ENCODE results near the gene ZNF574. TPM values are rescaled to one million over a fixed set of nuclear protein-coding genes. Genes with fewer than 3 reads are reported as not detected.

The ZNF574 gene
- total RNA-seq, 4 donors from 2014 or later = 11.6 to 22.9 (median 12.8) TPM

DNA sequence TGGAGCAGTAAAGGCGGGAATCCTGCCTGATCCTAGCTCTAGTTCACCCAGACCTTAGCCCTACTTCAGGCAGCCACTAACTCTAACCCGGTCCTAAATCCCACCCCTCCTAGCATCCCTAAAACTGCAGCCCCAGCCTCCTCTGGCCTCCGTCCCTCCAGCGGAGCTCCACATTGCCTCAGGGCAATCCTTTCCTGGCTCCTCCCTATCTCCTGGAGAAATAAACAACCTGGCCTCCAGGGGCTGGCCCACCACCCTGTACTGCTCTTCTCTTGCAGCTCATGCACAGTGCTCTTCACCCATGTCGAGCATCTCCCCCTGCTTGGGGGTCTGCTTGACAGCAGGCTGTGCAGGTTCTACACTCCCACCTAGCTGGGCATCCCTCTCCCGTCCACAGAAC, 49.6 kb downstream of the ZNF574 start:
- no peak for TF ChIP-seq CTCF (IDR thresholded peaks at IDR 0.05)
- DNase-seq (ENCODE audit: low spot score) (no peak), ATAC-seq (ENCODE audit: low FRiP score) (no peak)

- ATAC-seq (ENCODE audit: low FRiP score) (no peak), DNase-seq (ENCODE audit: low spot score) (no peak)
Measured at GRCh38 chr19:42126574-42126973, 50.6 kb downstream of the ZNF574 start.

GRCh38 chr19:42129399-42130253, 53.7 kb downstream of the ZNF574 start:
- no peak for TF ChIP-seq CTCF (IDR thresholded peaks at IDR 0.05)
- no peak for ATAC-seq (ENCODE audit: low FRiP score)
- no peak for DNase-seq (ENCODE audit: low spot score)

More at GRCh38 chr19:42126574-42126973, 50.6 kb downstream of the ZNF574 start:
- no peak for TF ChIP-seq CTCF (IDR thresholded peaks at IDR 0.05)

GRCh38 chr19:42130254-42130573, 54.2 kb downstream of the ZNF574 start:
- no peak for TF ChIP-seq CTCF (IDR thresholded peaks at IDR 0.05)
- no peak for DNase-seq (ENCODE audit: low spot score)
- ATAC-seq (ENCODE audit: low FRiP score) = no peak

Other genes with a start within 250 kb of the ZNF574 start
- not detected for gene LYPD4, start 231.5 kb upstream of the ZNF574 start, total RNA-seq
- gene DMRTC2, start 231.1 kb upstream of the ZNF574 start, total RNA-seq = not detected
- 100 to 1,000 TPM; 559 to 757 (median 617) TPM for gene RPS19, start 215.9 kb upstream of the ZNF574 start, total RNA-seq
- gene CD79A, start 198.9 kb upstream of the ZNF574 start, total RNA-seq = 1 to 10 TPM in 1 of 4 donors, under 1 TPM in 1, not detected in 2; 0.72 to 1.8 TPM
- 100 to 1,000 TPM in 1 of 4 donors, 10 to 100 TPM in 3; 53.1 to 129 (median 72.0) TPM for gene ARHGEF1, start 193.0 kb upstream of the ZNF574 start, total RNA-seq
- under 1 TPM in 1 of 4 donors, not detected in 3; 0.25 TPM for gene ERFL, start 147.7 kb upstream of the ZNF574 start, total RNA-seq
- 100 to 1,000 TPM; 132 to 192 (median 167) TPM for gene RABAC1, start 116.8 kb upstream of the ZNF574 start, total RNA-seq
- under 1 TPM in 2 of 4 donors, not detected in 2; 0.13 to 0.28 TPM for gene ATP1A3, start 81.9 kb upstream of the ZNF574 start, total RNA-seq
- gene GRIK5, start 6.0 kb upstream of the ZNF574 start, total RNA-seq = 1 to 10 TPM in 3 of 4 donors, under 1 TPM in 1; 0.32 to 2.1 (median 1.6) TPM
- gene POU2F2, start 56.3 kb downstream of the ZNF574 start, total RNA-seq = 1 to 10 TPM in 3 of 4 donors, under 1 TPM in 1; 0.56 to 3.2 (median 1.5) TPM
- gene DEDD2, start 141.5 kb downstream of the ZNF574 start, total RNA-seq = 10 to 100 TPM; 22.0 to 59.3 (median 29.9) TPM
- gene ZNF526, start 144.1 kb downstream of the ZNF574 start, total RNA-seq = 1 to 10 TPM; 3.2 to 7.6 (median 5.7) TPM
- gene GSK3A, start 166.4 kb downstream of the ZNF574 start, total RNA-seq = 10 to 100 TPM; 16.9 to 32.3 (median 20.0) TPM
- gene ERF, start 179.0 kb downstream of the ZNF574 start, total RNA-seq = 10 to 100 TPM; 21.2 to 52.8 (median 34.8) TPM
- 10 to 100 TPM; 15.7 to 26.3 (median 21.0) TPM for gene CIC, start 193.1 kb downstream of the ZNF574 start, total RNA-seq
- under 1 TPM in 3 of 4 donors, not detected in 1; 0.31 to 0.93 (median 0.72) TPM for gene PRR19, start 226.0 kb downstream of the ZNF574 start, total RNA-seq
- gene PAFAH1B3, start 226.5 kb downstream of the ZNF574 start, total RNA-seq = 10 to 100 TPM in 2 of 4 donors, 1 to 10 TPM in 2; 2.7 to 14.1 (median 8.6) TPM
- gene TMEM145, start 237.1 kb downstream of the ZNF574 start, total RNA-seq = 1 to 10 TPM in 1 of 4 donors, under 1 TPM in 1, not detected in 2; 0.24 to 1.9 TPM
- 10 to 100 TPM; 15.3 to 20.5 (median 18.4) TPM for gene MEGF8, start 249.5 kb downstream of the ZNF574 start, total RNA-seq

All from omental fat pad (tissue), 4 donors.